Hepatocyte (in vitro differentiated cells): Measurements from ENCODE around the gene LRRIQ1. TPM values are rescaled to one million over a fixed set of nuclear protein-coding genes. Genes with fewer than 3 reads are reported as not detected.

Experiments used
- DNase-seq: peaks from one replicate; pipeline ENCODE4 v3.0.0-alpha.2; 2016; ENCODE audit warnings: low spot score
- H2AFZ ChIP-seq: fragments of 200-600 bp; sonication (generic); 2 replicates; pipeline ENCODE4 v1.6.0; 2016; ENCODE audit warnings: antibody characterized with exemption, mild to moderate bottlenecking
- H3K27ac ChIP-seq: fragments of 200-600 bp; sonication (generic); 2 replicates; pipeline ENCODE4 v1.5.1; 2016; ENCODE audit warnings: mild to moderate bottlenecking
- H3K27me3 ChIP-seq: fragments of 200-600 bp; sonication (generic); 2 replicates; pipeline ENCODE4 v1.6.1; 2016
- H3K36me3 ChIP-seq: fragments of 200-600 bp; sonication (generic); replicated peaks from 2 replicates; pipeline ENCODE4 v1.5.1; 2016; ENCODE audit warnings: low read depth; ENCODE audit not compliant: insufficient read depth
- H3K4me1 ChIP-seq: fragments of 200-600 bp; sonication (generic); 2 replicates; pipeline ENCODE4 v1.5.1; 2016; ENCODE audit warnings: mild to moderate bottlenecking, moderate library complexity; ENCODE audit not compliant: insufficient read depth
- H3K4me2 ChIP-seq: fragments of 200-600 bp; sonication (generic); 2 replicates; pipeline ENCODE4 v1.6.0; 2016
- H3K4me3 ChIP-seq: fragments of 200-600 bp; sonication (generic); 2 replicates; pipeline ENCODE4 v1.5.1; 2016; ENCODE audit warnings: mild to moderate bottlenecking
- H3K79me2 ChIP-seq: fragments of 200-600 bp; sonication (generic); 2 replicates; pipeline ENCODE4 v1.6.0; 2017; ENCODE audit warnings: mild to moderate bottlenecking
- H3K9me2 ChIP-seq: fragments of 200-600 bp; sonication (generic); replicated peaks from 2 replicates; pipeline ENCODE4 v1.6.0; 2017; ENCODE audit warnings: mild to moderate bottlenecking; ENCODE audit not compliant: insufficient read depth
- H3K9me3 ChIP-seq: fragments of 200-600 bp; sonication (generic); 2 replicates; pipeline ENCODE4 v1.5.1; 2016; ENCODE audit warnings: low read depth, mild to moderate bottlenecking
- H4K20me1 ChIP-seq: fragments of 200-600 bp; sonication (generic); 2 replicates; pipeline ENCODE4 v1.6.0; 2016; ENCODE audit warnings: mild to moderate bottlenecking; ENCODE audit not compliant: insufficient read depth, poor library complexity, severe bottlenecking
- CTCF ChIP-seq: fragments of 200-600 bp; sonication (generic); IDR thresholded peaks from 2 replicates; pipeline ENCODE4 v1.5.1; 2016; ENCODE audit warnings: antibody characterized with exemption, mild to moderate bottlenecking; ENCODE audit not compliant: poor library complexity
- EZH2 ChIP-seq: fragments of 200-600 bp; sonication (generic); IDR thresholded peaks from 2 replicates; pipeline ENCODE4 v1.6.1; 2016; ENCODE audit warnings: antibody characterized with exemption, mild to moderate bottlenecking, borderline replicate concordance
- EZH2phosphoT487 ChIP-seq: fragments of 200-600 bp; sonication (generic); IDR thresholded peaks from one replicate; pipeline ENCODE4 v1.6.1; 2018; ENCODE audit warnings: antibody characterized with exemption, mild to moderate bottlenecking, low read depth, moderate library complexity; ENCODE audit not compliant: unreplicated experiment, severe bottlenecking
- WGBS: methylation state at CpG from one replicate; pipeline ENCODE4 v1.1.6; 2016; ENCODE audit warnings: low lambda C conversion rate; ENCODE audit errors: missing lambda C conversion rate; 5-methylcytosine and 5-hydroxymethylcytosine counted together
- polyA plus RNA-seq: library from polyadenylated mRNA; unstranded; fragments of >200 nt; fragmentation: Nextera tagmentation; extraction: Ambion mirVana; gene quantifications from 2 replicates; pipeline ENCODE4 v1.2.1, GENCODE V29; 2016
- total RNA-seq: library from RNA; depleted of rRNA; stranded (reverse); fragments of >200 nt; gene quantifications from 2 replicates; pipeline ENCODE4 v1.2.3, GENCODE V29; 2014

The LRRIQ1 gene
- total and polyA plus RNA-seq, 2 experiments from 2014 or later: 0.07 to 0.13 TPM

- Histone ChIP-seq H4K20me1 (no peaks in the 10 kb centered on the region), H3K9me2 (no peaks in the 10 kb centered on the region), H2AFZ (no peak overlapping the region), H3K4me1 (no peaks in the 10 kb centered on the region), H3K4me2 (no peak overlapping the region), H3K27ac (no peak overlapping the region), H3K79me2 (no peaks in the 10 kb centered on the region), H3K4me3 (no peak overlapping the region), H3K27me3 (no peaks in the 10 kb centered on the region), H3K9me3 (no peaks in the 10 kb centered on the region), H3K36me3 (no peaks in the 10 kb centered on the region)
- WGBS: 63% methylated on average over 6 of the region's 6 CpGs
- DNase-seq: no peak
- no peak for TF ChIP-seq EZH2phosphoT487
- no peak for TF ChIP-seq CTCF
Observed at GRCh38 chr12:85059594-85059993, 23.4 kb downstream of the LRRIQ1 start.

- Histone ChIP-seq H3K79me2 (no peaks in the 10 kb centered on the region), H3K9me2 (no peaks in the 10 kb centered on the region), H3K4me2 (no peak overlapping the region), H3K27ac (no peak overlapping the region), H3K27me3 (no peaks in the 10 kb centered on the region), H4K20me1 (no peaks in the 10 kb centered on the region), H2AFZ (no peak overlapping the region), H3K9me3 (no peaks in the 10 kb centered on the region), H3K36me3 (no peaks in the 10 kb centered on the region), H3K4me3 (no peak overlapping the region), H3K4me1 (no peaks in the 10 kb centered on the region)
- DNase-seq: no peak
- WGBS: 82% methylated on average over 2 of the region's 2 CpGs
- TF ChIP-seq EZH2: no peak
- TF ChIP-seq CTCF: no peak
- TF ChIP-seq EZH2phosphoT487: no peak
Observed at GRCh38 chr12:85060916-85061315, 24.8 kb downstream of the LRRIQ1 start.

- Histone ChIP-seq H2AFZ (no peak overlapping the region), H3K27ac (no peak overlapping the region), H3K9me2 (no peaks in the 10 kb centered on the region), H3K4me1 (no peaks in the 10 kb centered on the region), H3K36me3 (no peaks in the 10 kb centered on the region), H4K20me1 (no peaks in the 10 kb centered on the region), H3K9me3 (no peaks in the 10 kb centered on the region), H3K79me2 (no peaks in the 10 kb centered on the region), H3K4me3 (no peak overlapping the region), H3K4me2 (no peak overlapping the region), H3K27me3 (no peaks in the 10 kb centered on the region)
- DNase-seq: no peak
- TF ChIP-seq EZH2phosphoT487: no peak
- TF ChIP-seq CTCF: no peak
- no peak for TF ChIP-seq EZH2
- WGBS: 71% methylated on average over 3 of the region's 3 CpGs
Observed at GRCh38 chr12:85065837-85066482, 29.8 kb downstream of the LRRIQ1 start.

- Histone ChIP-seq H3K27ac (no peak overlapping the region), H4K20me1 (no peaks in the 10 kb centered on the region), H3K4me1 (no peaks in the 10 kb centered on the region), H2AFZ (no peak overlapping the region), H3K27me3 (no peaks in the 10 kb centered on the region), H3K4me2 (no peak overlapping the region), H3K9me2 (no peaks in the 10 kb centered on the region), H3K79me2 (no peaks in the 10 kb centered on the region), H3K36me3 (no peaks in the 10 kb centered on the region), H3K9me3 (no peaks in the 10 kb centered on the region), H3K4me3 (no peak overlapping the region)
- TF ChIP-seq CTCF: no peak
- TF ChIP-seq EZH2phosphoT487: no peak
- TF ChIP-seq EZH2: no peak
- WGBS: 94% methylated on average over 1 of the region's 1 CpG
- DNase-seq: no peak
Observed at GRCh38 chr12:85072826-85073225, 36.7 kb downstream of the LRRIQ1 start.
